PC-9 (cell line): ENCODE measurements around the gene IMMP2L. TPM values are rescaled to one million over a fixed set of nuclear protein-coding genes. Genes with fewer than 3 reads are reported as not detected.
A peak's percentile ranks its signal among the peaks of the same experiment; 100 is the strongest.

Experiments used
- BruUV-seq: library from RNA; stranded (reverse); fragments of 400-500 nt; replicated peaks from 2 replicates; lab custom pipeline; 2021; lab: Mats Ljungman, UMichigan
- CTCF ChIA-PET: fragments of 300-600 bp; sonication (Branson Sonifier 250); formaldehyde crosslinking; loops from one replicate; lab custom pipeline; 2022; ENCODE audit warnings: antibody characterized with exemption; lab: Charles Lee
- POLR2A ChIA-PET: fragments of 300-600 bp; sonication (Branson Sonifier 250); formaldehyde crosslinking; loops from one replicate; lab custom pipeline; 2022; ENCODE audit warnings: antibody characterized with exemption; ENCODE audit not compliant: unreplicated experiment; lab: Charles Lee
- DNase-seq, 2 experiments: peaks; one replicate each; pipeline versions ENCODE4 v3.0.0 to v3.0.0-alpha.2; 2015 to 2022; ENCODE audit warnings: mixed read lengths in 1 of 2
- H2AFZ ChIP-seq: fragments of 200-600 bp; sonication (generic); 2 replicates; pipeline ENCODE4 v1.8.1; 2017; ENCODE audit warnings: antibody characterized with exemption
- H3F3A ChIP-seq: fragments of 200-600 bp; sonication (generic); 2 replicates; pipeline ENCODE4 v1.8.1; 2017; ENCODE audit warnings: antibody characterized with exemption, mild to moderate bottlenecking, low read depth; ENCODE audit not compliant: insufficient read depth
- H3K27ac ChIP-seq: fragments of 200-600 bp; sonication (generic); 2 replicates; pipeline ENCODE4 v1.6.1; 2016; ENCODE audit warnings: mixed run types
- H3K27me3 ChIP-seq: fragments of 200-600 bp; sonication (generic); 2 replicates; pipeline ENCODE4 v1.6.1; 2016; ENCODE audit warnings: low read depth, mixed run types; ENCODE audit not compliant: insufficient read depth
- H3K36me3 ChIP-seq: fragments of 200-600 bp; sonication (generic); 2 replicates; pipeline ENCODE4 v1.6.1; 2016; ENCODE audit warnings: low read depth, mixed run types
- H3K4me1 ChIP-seq: fragments of 200-600 bp; sonication (generic); replicated peaks from 2 replicates; pipeline ENCODE4 v1.6.1; 2016; ENCODE audit warnings: mixed run types; ENCODE audit not compliant: insufficient read depth
- H3K4me2 ChIP-seq: fragments of 200-600 bp; sonication (generic); 2 replicates; pipeline ENCODE4 v1.6.1; 2017; ENCODE audit warnings: mixed run types
- H3K4me3 ChIP-seq: fragments of 200-600 bp; sonication (generic); 2 replicates; pipeline ENCODE4 v1.6.1; 2016; ENCODE audit warnings: mixed run types
- H3K79me2 ChIP-seq: fragments of 200-600 bp; sonication (generic); 2 replicates; pipeline ENCODE4 v1.6.1; 2017; ENCODE audit warnings: low read depth, mixed run types
- H3K9me2 ChIP-seq: fragments of 200-600 bp; sonication (generic); 2 replicates; pipeline ENCODE4 v1.8.1; 2017; ENCODE audit warnings: mild to moderate bottlenecking; ENCODE audit not compliant: insufficient read depth
- H3K9me3 ChIP-seq: fragments of 200-600 bp; sonication (generic); 2 replicates; pipeline ENCODE4 v1.8.1; 2016; ENCODE audit warnings: low read depth; ENCODE audit not compliant: insufficient read depth
- H4K20me1 ChIP-seq: fragments of 200-600 bp; sonication (generic); 2 replicates; pipeline ENCODE4 v1.8.1; 2017; ENCODE audit not compliant: insufficient read depth
- EZH2 ChIP-seq: fragments of 200-600 bp; sonication (generic); IDR thresholded peaks from 2 replicates; pipeline ENCODE4 v1.8.0; 2017; ENCODE audit warnings: antibody characterized with exemption, low read depth
- intact Hi-C: fragments of 100-400 bp; cut with micrococcal nuclease; formaldehyde crosslinking; loops from one replicate; pipeline ENCODE4 v1.10.0; 2022; ENCODE audit not compliant: unreplicated experiment
- total RNA-seq: library from RNA; stranded (reverse); gene quantifications from 2 replicates; pipeline ENCODE4 v1.2.3, GENCODE V29; 2021
- TF ChIP-seq, protein P1 (sequence below): fragments of 200-600 bp; sonication (generic); conservative IDR thresholded peaks from 2 replicates; pipeline ENCODE4 v1.6.1; 2017; ENCODE audit warnings: mixed run types, antibody characterized with exemption, mild to moderate bottlenecking, moderate library complexity

IMMP2L gene
- total RNA-seq, 1 experiment from 2014 or later, result 40.5 TPM

- Histone ChIP-seq H2AFZ (no peak overlapping the region), H4K20me1 (no peaks in the 10 kb centered on the region), H3K4me3 (no peak overlapping the region), H3K27me3 (no peaks in the 10 kb centered on the region), H3K4me2 (no peak overlapping the region), H3K27ac (no peak overlapping the region), H3K9me3 (peaks cover 9% of the 10 kb centered on the region; the same call in 1 of the 2 replicates), H3F3A (no peaks in the 10 kb centered on the region), H3K36me3 (no peaks in the 10 kb centered on the region), H3K79me2 (no peaks in the 10 kb centered on the region), H3K9me2 (no peaks in the 10 kb centered on the region), H3K4me1 (no peaks in the 10 kb centered on the region)
- DNase-seq, result no peak
- ChIA-PET CTCF (no interaction called here), POLR2A (no interaction called here)
- intact Hi-C loops, result loop anchor here (10.0 kb wide), 1 partner anchor 166 kb away; no protein-coding TSS in a partner anchor
- no TSS peak for BruUV-seq
- TF ChIP-seq, protein P1, sequence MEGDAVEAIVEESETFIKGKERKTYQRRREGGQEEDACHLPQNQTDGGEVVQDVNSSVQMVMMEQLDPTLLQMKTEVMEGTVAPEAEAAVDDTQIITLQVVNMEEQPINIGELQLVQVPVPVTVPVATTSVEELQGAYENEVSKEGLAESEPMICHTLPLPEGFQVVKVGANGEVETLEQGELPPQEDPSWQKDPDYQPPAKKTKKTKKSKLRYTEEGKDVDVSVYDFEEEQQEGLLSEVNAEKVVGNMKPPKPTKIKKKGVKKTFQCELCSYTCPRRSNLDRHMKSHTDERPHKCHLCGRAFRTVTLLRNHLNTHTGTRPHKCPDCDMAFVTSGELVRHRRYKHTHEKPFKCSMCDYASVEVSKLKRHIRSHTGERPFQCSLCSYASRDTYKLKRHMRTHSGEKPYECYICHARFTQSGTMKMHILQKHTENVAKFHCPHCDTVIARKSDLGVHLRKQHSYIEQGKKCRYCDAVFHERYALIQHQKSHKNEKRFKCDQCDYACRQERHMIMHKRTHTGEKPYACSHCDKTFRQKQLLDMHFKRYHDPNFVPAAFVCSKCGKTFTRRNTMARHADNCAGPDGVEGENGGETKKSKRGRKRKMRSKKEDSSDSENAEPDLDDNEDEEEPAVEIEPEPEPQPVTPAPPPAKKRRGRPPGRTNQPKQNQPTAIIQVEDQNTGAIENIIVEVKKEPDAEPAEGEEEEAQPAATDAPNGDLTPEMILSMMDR, result no peak
- no peak for TF ChIP-seq EZH2
Observed at GRCh38 chr7:111568419-111568818, 6.1 kb upstream of the IMMP2L start.

DNA sequence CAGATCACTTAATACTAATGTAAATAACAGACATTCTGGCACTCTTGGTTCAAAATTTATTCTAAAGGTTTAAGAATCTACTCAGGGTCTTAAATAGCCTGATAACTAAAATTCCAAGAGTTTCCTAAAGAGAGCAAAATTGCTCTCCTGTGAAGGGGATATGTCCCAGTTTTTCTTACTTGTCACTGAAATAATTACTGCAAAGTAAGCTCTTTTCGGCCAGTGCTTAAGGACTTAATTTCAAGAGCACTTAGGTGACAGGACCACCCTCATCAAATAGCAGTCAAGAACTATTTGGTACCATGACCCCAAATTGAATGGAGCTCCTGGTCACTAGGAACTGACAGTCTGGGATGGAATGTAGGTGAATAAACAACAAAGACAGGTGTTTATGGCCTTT, 1.8 kb upstream of the IMMP2L start:
- Histone ChIP-seq H3K36me3 (peaks cover 5% of the 10 kb centered on the region; the same call in 1 of the 2 replicates), H3K4me3 (no peak overlapping the region), H3K27me3 (no peaks in the 10 kb centered on the region), H3K4me1 (peaks cover 20% of the 10 kb centered on the region), H3K4me2 (no peak overlapping the region), H3K9me2 (no peaks in the 10 kb centered on the region), H2AFZ (no peak overlapping the region), H4K20me1 (no peaks in the 10 kb centered on the region), H3K9me3 (no peaks in the 10 kb centered on the region), H3K27ac (no peak overlapping the region), H3F3A (peaks cover 8% of the 10 kb centered on the region; the same call in 1 of the 2 replicates), H3K79me2 (peaks cover 12% of the 10 kb centered on the region; the same call in 1 of the 2 replicates)
- POLR2A ChIA-PET, result no interaction called here
- BruUV-seq, result no TSS peak
- intact Hi-C loops, result loop anchor here (10.0 kb wide), 1 partner anchor 171 kb away; no protein-coding TSS in a partner anchor
- CTCF ChIA-PET, result no interaction called here
- no peak for DNase-seq
- no peak for TF ChIP-seq EZH2

DNA sequence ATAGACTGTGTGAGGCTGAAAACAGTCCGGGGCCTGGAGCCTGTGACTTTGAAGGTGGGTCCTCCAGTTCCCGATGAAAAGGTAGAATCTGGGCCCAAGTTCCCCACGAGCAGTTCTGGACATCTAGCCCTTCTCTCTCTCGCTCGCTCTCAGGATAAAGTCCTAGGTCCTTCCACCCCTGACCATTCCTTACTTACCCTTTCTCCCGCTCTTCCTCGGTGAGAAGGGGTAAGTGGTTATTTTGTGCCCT, 713 bp downstream of the IMMP2L start:
- no peaks in the 10 kb centered on the region for H3K9me2 ChIP-seq
- H3K4me1 ChIP-seq, result peaks cover 20% of the 10 kb centered on the region
- H3K27me3 ChIP-seq, result no peaks in the 10 kb centered on the region
- ChIA-PET POLR2A (no interaction called here), CTCF (no interaction called here)
- H2AFZ ChIP-seq, result peak overlapping the region; percentile 77
- peak overlapping the region; percentile 69 for H3K4me3 ChIP-seq
- intact Hi-C loops, result loop anchor here (10.0 kb wide), 1 partner anchor 173 kb away; no protein-coding TSS in a partner anchor
- H3K79me2 ChIP-seq, result peaks cover 12% of the 10 kb centered on the region; the same call in 1 of the 2 replicates
- H3F3A ChIP-seq, result peaks cover 8% of the 10 kb centered on the region; the same call in 1 of the 2 replicates
- H3K9me3 ChIP-seq, result no peaks in the 10 kb centered on the region
- TF ChIP-seq, protein P1, result no peak
- no peak for TF ChIP-seq EZH2
- BruUV-seq, result TSS peak; percentile 97
- H3K36me3 ChIP-seq, result peaks cover 9% of the 10 kb centered on the region; the same call in 1 of the 2 replicates
- H4K20me1 ChIP-seq, result no peaks in the 10 kb centered on the region
- H3K4me2 ChIP-seq, result peak overlapping the region; percentile 87
- no peak for DNase-seq
- peak overlapping the region; percentile 61 for H3K27ac ChIP-seq
